HepG2 (cell line): ENCODE results near the gene C1QTNF1. TPM values are rescaled to one million over a fixed set of nuclear protein-coding genes. Genes with fewer than 3 reads are reported as not detected.

Experiments
- ARNT ChIP-seq: fragments of 450-650 bp; IDR thresholded peaks from 2 replicates; pipeline ENCODE4 v1.6.1; 2017
- CENPT ChIP-seq: sonication (generic); formaldehyde crosslinking; IDR thresholded peaks from 2 replicates; pipeline ENCODE4 v1.8.0; 2022; ENCODE audit warnings: low read depth, mild to moderate bottlenecking, moderate library complexity, missing genetic modification reagents
- CERS6 ChIP-seq: sonication (generic); formaldehyde crosslinking; IDR thresholded peaks from 2 replicates; pipeline ENCODE4 v1.5.0; 2020; ENCODE audit warnings: missing genetic modification reagents
- CHCHD3 ChIP-seq: sonication (generic); formaldehyde crosslinking; IDR thresholded peaks from 2 replicates; pipeline ENCODE4 v1.8.0; 2022; ENCODE audit warnings: mild to moderate bottlenecking, missing genetic modification reagents, moderate library complexity
- CTCF ChIP-seq: sonication (generic); formaldehyde crosslinking; IDR thresholded peaks from 2 replicates; pipeline ENCODE4 v1.5.0; 2020; ENCODE audit warnings: mild to moderate bottlenecking, missing genetic modification reagents, moderate library complexity
- HIC2 ChIP-seq: sonication (generic); formaldehyde crosslinking; IDR thresholded peaks from 2 replicates; pipeline ENCODE4 v1.9.0; 2022; ENCODE audit warnings: low read depth, missing genetic modification reagents
- HNRNPL ChIP-seq: fragments of 200-400 bp; formaldehyde crosslinking; IDR thresholded peaks from 2 replicates; pipeline ENCODE4 v1.6.1; 2017; ENCODE audit warnings: mild to moderate bottlenecking, low read depth, low read length
- PCBP1 ChIP-seq: fragments of 200-400 bp; formaldehyde crosslinking; IDR thresholded peaks from 2 replicates; pipeline ENCODE4 v1.6.1; 2017; ENCODE audit warnings: mild to moderate bottlenecking, low read depth, low read length, borderline replicate concordance
- RFXANK ChIP-seq: IDR thresholded peaks from 2 replicates; pipeline ENCODE4 v1.6.1; 2016
- TCF7 ChIP-seq: sonication (generic); IDR thresholded peaks from 2 replicates; pipeline ENCODE4 v1.6.1; 2016; ENCODE audit warnings: antibody characterized with exemption, low read depth
- ZBTB4 ChIP-seq: sonication (generic); formaldehyde crosslinking; IDR thresholded peaks from 2 replicates; pipeline ENCODE4 v1.4.0; 2020; ENCODE audit warnings: missing genetic modification reagents, mild to moderate bottlenecking, borderline replicate concordance
- ZFP36L1 ChIP-seq: sonication (generic); formaldehyde crosslinking; IDR thresholded peaks from 2 replicates; pipeline ENCODE4 v1.8.0; 2022; ENCODE audit warnings: mild to moderate bottlenecking, missing genetic modification reagents, moderate library complexity
- ZNF367 ChIP-seq: sonication (generic); formaldehyde crosslinking; IDR thresholded peaks from 2 replicates; pipeline ENCODE4 v1.4.0; 2020; ENCODE audit warnings: missing genetic modification reagents, borderline replicate concordance
- ZNF572 ChIP-seq: sonication (generic); formaldehyde crosslinking; IDR thresholded peaks from 2 replicates; pipeline ENCODE4 v1.5.1; 2020; ENCODE audit warnings: mild to moderate bottlenecking, missing genetic modification reagents
- ZSCAN21 ChIP-seq: sonication (generic); formaldehyde crosslinking; IDR thresholded peaks from 2 replicates; pipeline ENCODE4 v1.8.0; 2022; ENCODE audit warnings: mild to moderate bottlenecking, missing genetic modification reagents, moderate library complexity, borderline replicate concordance
- polyA plus RNA-seq, 8 experiments: library from polyadenylated mRNA; depleted of rRNA in 3 of 8; stranded (reverse) in 7 of 8; unstranded in 1 of 8; fragments of >200 nt; fragmentation: Illumina TruSeq in 4 of 8; extraction: Trizol in 4 of 8; gene quantifications; 2 replicates each; pipeline versions ENCODE4 v1.2.1 to v1.2.3, GENCODE V29; 2011 to 2016; ENCODE audit warnings: low read depth in 4 of 8, missing spikeins in 1 of 8, mixed read lengths in 1 of 8; ENCODE audit not compliant: insufficient read depth in 1 of 8
- total RNA-seq, 5 experiments: library from RNA; depleted of rRNA; stranded (reverse); fragments of >200 nt; fragmentation: Illumina TruSeq; extraction: Trizol; gene quantifications; 2 replicates each; pipeline ENCODE4 v1.2.3, GENCODE V29; 2016; ENCODE audit warnings: low read depth in 1 of 5
- TF ChIP-seq, protein P1 (sequence below): sonication (generic); formaldehyde crosslinking; IDR thresholded peaks from 2 replicates; pipeline ENCODE4 v1.5.0; 2020; ENCODE audit warnings: mild to moderate bottlenecking, missing genetic modification reagents

Gene C1QTNF1
- total and polyA plus RNA-seq, 2 of the 13 experiments (the other 11 are each of a cell fraction or from before 2014, with no cell fraction given): 0.18 to 0.86 TPM

GRCh38 chr17:78977997-78978973, 45.7 kb upstream of the C1QTNF1 start (continued):
- peak; percentile 59; the same call in 1 of the 2 replicates for TF ChIP-seq ZBTB4 (CRISPR knock-in tag)
- TF ChIP-seq CTCF (CRISPR knock-in tag): peak; percentile 38
- no peak for TF ChIP-seq RFXANK (CRISPR knock-in tag)
- no peak for TF ChIP-seq ARNT
- TF ChIP-seq HNRNPL: peak; percentile 94
- no peak for TF ChIP-seq ZNF367 (CRISPR knock-in tag)
- TF ChIP-seq ZSCAN21 (CRISPR knock-in tag): 0 out of 2 replicates have a peak, but pooled peaks have one; percentile 67
- TF ChIP-seq TCF7: no peak
- 0 out of 2 replicates have a peak, but pooled peaks have one; percentile 56 for TF ChIP-seq CHCHD3
- TF ChIP-seq PCBP1: 0 out of 2 replicates have a peak, but pooled peaks have one; percentile 39
- TF ChIP-seq, protein P1, sequence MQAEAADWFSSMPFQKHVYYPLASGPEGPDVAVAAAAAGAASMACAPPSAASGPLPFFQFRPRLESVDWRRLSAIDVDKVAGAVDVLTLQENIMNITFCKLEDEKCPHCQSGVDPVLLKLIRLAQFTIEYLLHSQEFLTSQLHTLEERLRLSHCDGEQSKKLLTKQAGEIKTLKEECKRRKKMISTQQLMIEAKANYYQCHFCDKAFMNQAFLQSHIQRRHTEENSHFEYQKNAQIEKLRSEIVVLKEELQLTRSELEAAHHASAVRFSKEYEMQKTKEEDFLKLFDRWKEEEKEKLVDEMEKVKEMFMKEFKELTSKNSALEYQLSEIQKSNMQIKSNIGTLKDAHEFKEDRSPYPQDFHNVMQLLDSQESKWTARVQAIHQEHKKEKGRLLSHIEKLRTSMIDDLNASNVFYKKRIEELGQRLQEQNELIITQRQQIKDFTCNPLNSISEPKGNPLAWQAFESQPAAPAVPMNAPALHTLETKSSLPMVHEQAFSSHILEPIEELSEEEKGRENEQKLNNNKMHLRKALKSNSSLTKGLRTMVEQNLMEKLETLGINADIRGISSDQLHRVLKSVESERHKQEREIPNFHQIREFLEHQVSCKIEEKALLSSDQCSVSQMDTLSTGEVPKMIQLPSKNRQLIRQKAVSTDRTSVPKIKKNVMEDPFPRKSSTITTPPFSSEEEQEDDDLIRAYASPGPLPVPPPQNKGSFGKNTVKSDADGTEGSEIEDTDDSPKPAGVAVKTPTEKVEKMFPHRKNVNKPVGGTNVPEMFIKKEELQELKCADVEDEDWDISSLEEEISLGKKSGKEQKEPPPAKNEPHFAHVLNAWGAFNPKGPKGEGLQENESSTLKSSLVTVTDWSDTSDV (CRISPR knock-in tag): peak; percentile 30; the same call in 1 of the 2 replicates
- peak; percentile 66; the same call in 1 of the 2 replicates for TF ChIP-seq ZNF572 (CRISPR knock-in tag)
- TF ChIP-seq HIC2: peak; percentile 72; the same call in 1 of the 2 replicates
- peak; percentile 75; the same call in 1 of the 2 replicates for TF ChIP-seq CENPT
- 0 out of 2 replicates have a peak, but pooled peaks have one; percentile 55 for TF ChIP-seq ZFP36L1 (CRISPR knock-in tag)
- 0 out of 2 replicates have a peak, but pooled peaks have one; percentile 28 for TF ChIP-seq CERS6 (CRISPR knock-in tag)
